GM06990 (cell line): Measurements from ENCODE around the gene NEK10.

ENCODE experiments used
- DNase-seq: peaks from one replicate; pipeline ENCODE4 v3.0.0-alpha.2; 2011; ENCODE audit not compliant: insufficient read length; ENCODE audit errors: extremely low read depth
- H3K27me3 ChIP-seq: replicated peaks from 2 replicates; pipeline ENCODE4 v1.6.0; 2011; ENCODE audit warnings: low read length; ENCODE audit not compliant: control insufficient read depth, insufficient read depth
- H3K36me3 ChIP-seq: 2 replicates; pipeline ENCODE4 v1.5.1; 2011; ENCODE audit warnings: low read length; ENCODE audit not compliant: control insufficient read depth, insufficient read depth
- H3K4me3 ChIP-seq: replicated peaks from 2 replicates; pipeline ENCODE4 v1.5.1; 2011; ENCODE audit warnings: low read depth, mild to moderate bottlenecking, control low read depth, low read length
- TF ChIP-seq, protein P1 (sequence below): IDR thresholded peaks from 2 replicates; pipeline ENCODE4 v1.5.1; 2011; ENCODE audit warnings: low read length, control low read depth, mild to moderate bottlenecking, inconsistent platforms; ENCODE audit not compliant: insufficient read depth, poor library complexity, severe bottlenecking

Gene NEK10

DNA sequence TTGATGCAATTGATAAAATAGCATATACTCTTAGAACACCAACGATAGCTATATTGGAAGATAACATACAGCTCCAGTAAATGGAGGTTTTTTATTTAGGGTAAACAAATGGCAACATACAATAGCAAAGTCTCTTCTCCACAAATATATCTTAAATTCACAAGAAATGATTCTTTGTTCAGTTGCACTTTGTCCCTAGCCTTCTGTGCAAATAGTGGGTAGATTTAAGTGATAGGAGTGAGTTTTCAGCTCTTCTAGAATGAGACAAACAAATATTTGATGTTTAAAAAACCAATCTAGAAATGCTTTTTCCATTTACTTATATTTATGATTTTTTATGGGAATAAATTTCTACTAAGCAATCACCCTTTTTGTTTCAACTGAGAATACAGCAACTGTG, 253.8 kb downstream of the NEK10 start:
- TF ChIP-seq, protein P1, sequence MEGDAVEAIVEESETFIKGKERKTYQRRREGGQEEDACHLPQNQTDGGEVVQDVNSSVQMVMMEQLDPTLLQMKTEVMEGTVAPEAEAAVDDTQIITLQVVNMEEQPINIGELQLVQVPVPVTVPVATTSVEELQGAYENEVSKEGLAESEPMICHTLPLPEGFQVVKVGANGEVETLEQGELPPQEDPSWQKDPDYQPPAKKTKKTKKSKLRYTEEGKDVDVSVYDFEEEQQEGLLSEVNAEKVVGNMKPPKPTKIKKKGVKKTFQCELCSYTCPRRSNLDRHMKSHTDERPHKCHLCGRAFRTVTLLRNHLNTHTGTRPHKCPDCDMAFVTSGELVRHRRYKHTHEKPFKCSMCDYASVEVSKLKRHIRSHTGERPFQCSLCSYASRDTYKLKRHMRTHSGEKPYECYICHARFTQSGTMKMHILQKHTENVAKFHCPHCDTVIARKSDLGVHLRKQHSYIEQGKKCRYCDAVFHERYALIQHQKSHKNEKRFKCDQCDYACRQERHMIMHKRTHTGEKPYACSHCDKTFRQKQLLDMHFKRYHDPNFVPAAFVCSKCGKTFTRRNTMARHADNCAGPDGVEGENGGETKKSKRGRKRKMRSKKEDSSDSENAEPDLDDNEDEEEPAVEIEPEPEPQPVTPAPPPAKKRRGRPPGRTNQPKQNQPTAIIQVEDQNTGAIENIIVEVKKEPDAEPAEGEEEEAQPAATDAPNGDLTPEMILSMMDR: no peak
- no peak for DNase-seq
- Histone ChIP-seq H3K4me3 (no peak overlapping the region), H3K36me3 (no peaks in the 10 kb centered on the region), H3K27me3 (no peaks in the 10 kb centered on the region)

DNA sequence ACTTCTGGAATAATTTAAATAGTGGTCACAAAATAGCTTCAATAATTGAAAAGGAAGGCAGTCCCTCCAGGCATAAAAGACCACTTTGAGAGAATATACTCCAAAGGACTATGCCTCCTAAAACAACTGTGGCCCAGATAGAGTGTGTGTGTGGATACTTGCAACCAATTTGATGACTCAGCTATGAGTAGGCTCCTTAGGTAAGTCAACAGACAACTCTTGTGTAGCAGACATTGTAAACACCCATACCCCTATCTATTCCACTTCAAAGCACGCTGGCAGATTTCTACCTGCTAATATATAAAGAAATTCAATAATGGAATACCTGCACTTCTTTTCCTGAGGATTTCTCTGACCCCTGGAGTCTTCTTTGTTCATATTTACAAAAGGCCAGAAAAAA, 254.5 kb downstream of the NEK10 start:
- Histone ChIP-seq H3K27me3 (no peaks in the 10 kb centered on the region), H3K36me3 (no peaks in the 10 kb centered on the region), H3K4me3 (no peak overlapping the region)
- TF ChIP-seq, protein P1: no peak
- DNase-seq: no peak

DNA sequence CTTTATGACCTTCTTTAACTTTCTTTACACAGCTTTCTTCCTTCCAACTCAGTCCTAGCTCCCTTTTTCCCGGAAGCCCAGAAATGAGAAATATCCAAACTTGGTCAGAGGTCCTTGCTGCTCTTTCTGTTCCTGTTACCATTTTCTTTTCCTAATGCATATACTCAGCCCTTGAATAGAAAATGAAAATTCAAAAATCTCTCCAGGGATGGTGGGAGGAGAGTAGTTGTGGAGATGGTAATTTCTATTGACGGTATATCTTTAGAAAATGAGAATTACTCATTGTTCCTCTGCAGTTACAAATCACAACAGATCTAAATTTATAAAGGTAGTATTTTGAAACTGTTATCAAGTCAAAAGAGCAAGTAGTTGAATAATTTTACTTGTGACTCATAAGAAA, 255.1 kb downstream of the NEK10 start:
- H3K27me3 ChIP-seq: no peaks in the 10 kb centered on the region
- no peak for DNase-seq
- H3K36me3 ChIP-seq: no peaks in the 10 kb centered on the region
- TF ChIP-seq, protein P1: no peak
- H3K4me3 ChIP-seq: no peak overlapping the region

DNA sequence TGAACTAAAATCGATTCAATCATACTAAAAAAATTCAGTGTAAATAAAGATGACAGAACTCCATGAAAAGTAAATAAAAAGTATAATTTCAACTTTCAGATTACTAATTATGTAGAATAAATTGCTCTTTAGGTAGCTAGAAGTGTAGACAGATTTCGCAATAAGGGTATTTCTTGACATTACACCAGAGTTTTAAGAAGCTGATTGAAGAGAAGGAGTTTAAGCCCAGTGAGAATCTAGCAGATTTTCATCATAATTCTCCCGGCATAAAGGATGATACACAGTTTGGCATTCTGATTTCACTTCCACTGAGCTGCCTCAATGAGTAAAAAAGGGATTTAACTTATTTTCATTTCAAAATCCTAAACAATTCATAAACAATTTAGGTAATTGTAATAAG, 259.2 kb downstream of the NEK10 start:
- DNase-seq: no peak
- TF ChIP-seq, protein P1: no peak
- Histone ChIP-seq H3K27me3 (no peaks in the 10 kb centered on the region), H3K36me3 (no peaks in the 10 kb centered on the region), H3K4me3 (no peak overlapping the region)

DNA sequence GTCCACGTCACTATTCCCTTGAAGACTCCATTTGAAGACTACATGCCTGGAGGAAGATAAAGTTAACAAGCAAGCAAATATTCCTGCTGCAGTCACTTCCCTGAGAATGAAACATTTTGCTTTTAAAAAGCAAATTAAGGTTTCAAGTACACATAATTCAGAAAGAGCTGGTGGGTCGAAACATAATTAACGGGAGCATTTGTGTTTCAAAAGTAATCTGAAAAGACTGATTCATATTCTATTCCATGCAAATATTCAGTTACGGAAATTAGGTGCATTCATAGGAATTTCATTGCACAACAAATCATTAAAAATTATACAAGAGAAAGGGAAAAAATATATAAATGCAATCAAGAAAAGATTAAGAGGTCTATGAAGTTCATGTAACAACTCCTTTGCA, 260.9 kb downstream of the NEK10 start:
- DNase-seq: no peak
- Histone ChIP-seq H3K27me3 (no peaks in the 10 kb centered on the region), H3K4me3 (no peak overlapping the region), H3K36me3 (no peaks in the 10 kb centered on the region)
- TF ChIP-seq, protein P1: no peak

DNA sequence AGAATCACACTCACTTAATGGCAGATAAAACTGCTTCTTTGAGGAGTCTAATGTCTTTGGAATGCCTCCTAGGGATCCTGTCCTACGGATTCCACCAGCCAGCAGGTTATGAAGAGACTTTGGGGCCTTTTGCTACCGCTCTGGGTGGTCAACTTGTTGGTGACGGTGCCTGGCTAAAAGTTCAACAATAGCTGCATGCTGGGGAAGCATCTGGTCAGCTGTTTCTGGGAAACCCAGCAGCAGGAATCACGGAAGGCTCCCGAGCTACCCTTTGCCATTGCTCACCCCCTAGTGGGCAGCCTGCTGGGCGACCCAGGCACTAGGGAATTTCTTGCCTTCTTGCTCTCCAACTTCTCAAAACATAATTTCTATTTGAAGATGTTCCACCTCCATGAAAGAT, 263.3 kb downstream of the NEK10 start:
- Histone ChIP-seq H3K27me3 (no peaks in the 10 kb centered on the region), H3K4me3 (no peak overlapping the region), H3K36me3 (no peaks in the 10 kb centered on the region)
- no peak for DNase-seq
- TF ChIP-seq, protein P1: no peak
